WTC11 (cell line): ENCODE measurements around the gene CAD. TPM values are rescaled to one million over a fixed set of nuclear protein-coding genes. Genes with fewer than 3 reads are reported as not detected.

Experiments
- ATAC-seq: fragments of 200-7000 bp; cut with Tn5 transposase; 2 replicates; pipeline ENCODE4 v1.10.0; 2021; ENCODE audit warnings: mild to moderate bottlenecking, moderate library complexity
- CTCF ChIA-PET: fragments of 300-600 bp; sonication (Branson Sonifier 250); formaldehyde crosslinking; loops from one replicate; lab custom pipeline; 2021; ENCODE audit warnings: antibody characterized with exemption; lab: Charles Lee
- POLR2A ChIA-PET: fragments of 350-600 bp; sonication (Branson Sonifier 250); formaldehyde crosslinking; loops from one replicate; lab custom pipeline; 2021; ENCODE audit warnings: antibody characterized with exemption; lab: Charles Lee
- DNase-seq: peaks from one replicate; pipeline ENCODE4 v3.0.0; 2021; ENCODE audit warnings: low spot score
- H3K27ac Mint-ChIP-seq: 2 replicates; pipeline ENCODE4 v1.8.0; 2021; ENCODE audit warnings: mixed read lengths
- H3K27me3 Mint-ChIP-seq: 2 replicates; pipeline ENCODE4 v1.8.0; 2021; ENCODE audit warnings: low read depth, mild to moderate bottlenecking, moderate library complexity, mixed read lengths
- H3K36me3 Mint-ChIP-seq: 2 replicates; pipeline ENCODE4 v1.8.0; 2021; ENCODE audit warnings: mixed read lengths
- H3K4me1 Mint-ChIP-seq: 2 replicates; pipeline ENCODE4 v1.8.0; 2022; ENCODE audit warnings: mixed read lengths
- H3K4me3 Mint-ChIP-seq: 2 replicates; pipeline ENCODE4 v1.8.0; 2021; ENCODE audit warnings: mild to moderate bottlenecking, moderate library complexity, mixed read lengths
- H3K9me3 Mint-ChIP-seq: 2 replicates; pipeline ENCODE4 v1.8.0; 2021; ENCODE audit warnings: mixed read lengths
- ATF6 ChIP-seq: sonication (generic); formaldehyde crosslinking; IDR thresholded peaks from 2 replicates; pipeline ENCODE4 v1.8.1; 2023; ENCODE audit warnings: mild to moderate bottlenecking, missing genetic modification reagents
- CREB1 ChIP-seq: sonication (generic); formaldehyde crosslinking; IDR thresholded peaks from 2 replicates; pipeline ENCODE4 v1.8.0; 2023; ENCODE audit warnings: mild to moderate bottlenecking, missing genetic modification reagents
- CREM ChIP-seq: sonication (generic); formaldehyde crosslinking; IDR thresholded peaks from 2 replicates; pipeline ENCODE4 v1.8.1; 2022; ENCODE audit warnings: mild to moderate bottlenecking, missing genetic modification reagents, moderate library complexity
- ETV6 ChIP-seq: sonication (generic); formaldehyde crosslinking; IDR thresholded peaks from 2 replicates; pipeline ENCODE4 v1.8.1; 2022; ENCODE audit warnings: mild to moderate bottlenecking, missing genetic modification reagents
- FOXK1 ChIP-seq: sonication (generic); formaldehyde crosslinking; IDR thresholded peaks from 2 replicates; pipeline ENCODE4 v1.8.0; 2022; ENCODE audit warnings: mild to moderate bottlenecking, moderate library complexity, missing genetic modification reagents
- FOXP1 ChIP-seq: sonication (generic); formaldehyde crosslinking; IDR thresholded peaks from 2 replicates; pipeline ENCODE4 v1.8.0; 2022; ENCODE audit warnings: missing genetic modification reagents, mild to moderate bottlenecking, moderate library complexity, borderline replicate concordance
- IRF2 ChIP-seq: sonication (generic); formaldehyde crosslinking; IDR thresholded peaks from 2 replicates; pipeline ENCODE4 v1.8.0; 2022; ENCODE audit warnings: low read depth, missing genetic modification reagents, borderline replicate concordance
- NFE2L1 ChIP-seq: sonication (generic); formaldehyde crosslinking; IDR thresholded peaks from 2 replicates; pipeline ENCODE4 v1.8.1; 2023; ENCODE audit warnings: missing genetic modification reagents
- NFYB ChIP-seq: sonication (generic); formaldehyde crosslinking; conservative IDR thresholded peaks from 2 replicates; pipeline ENCODE4 v1.8.0; 2022; ENCODE audit warnings: low read depth, missing genetic modification reagents
- PRRX2 ChIP-seq: fragments of 250-450 bp; sonication (Bioruptor Pico); IDR thresholded peaks from 2 replicates; pipeline ENCODE4 v1.8.0; 2021; ENCODE audit warnings: mild to moderate bottlenecking
- SP1 ChIP-seq: sonication (generic); formaldehyde crosslinking; conservative IDR thresholded peaks from 2 replicates; pipeline ENCODE4 v1.8.1; 2022; ENCODE audit warnings: missing genetic modification reagents
- TCF7 ChIP-seq: sonication (generic); formaldehyde crosslinking; IDR thresholded peaks from 2 replicates; pipeline ENCODE4 v1.8.0; 2022; ENCODE audit warnings: mild to moderate bottlenecking, low read depth, missing genetic modification reagents, moderate library complexity
- ZBTB21 ChIP-seq: sonication (generic); formaldehyde crosslinking; IDR thresholded peaks from 2 replicates; pipeline ENCODE4 v1.8.1; 2023; ENCODE audit warnings: mild to moderate bottlenecking, missing genetic modification reagents, borderline replicate concordance
- ZNF121 ChIP-seq: sonication (generic); formaldehyde crosslinking; IDR thresholded peaks from 2 replicates; pipeline ENCODE4 v1.8.0; 2023; ENCODE audit warnings: missing genetic modification reagents
- ZNF317 ChIP-seq: sonication (generic); formaldehyde crosslinking; IDR thresholded peaks from 2 replicates; pipeline ENCODE4 v1.8.1; 2023; ENCODE audit warnings: low read depth, mild to moderate bottlenecking, moderate library complexity, missing genetic modification reagents, borderline replicate concordance
- ZNF416 ChIP-seq: fragments of 250-450 bp; sonication (Bioruptor Pico); IDR thresholded peaks from 2 replicates; pipeline ENCODE4 v1.9.0; 2021; ENCODE audit warnings: mild to moderate bottlenecking, inconsistent platforms
- ZNF423 ChIP-seq: fragments of 250-450 bp; sonication (Bioruptor Pico); IDR thresholded peaks from 2 replicates; pipeline ENCODE4 v2.1.2; 2022; ENCODE audit warnings: mild to moderate bottlenecking, moderate library complexity
- ZSCAN18 ChIP-seq: fragments of 250-450 bp; sonication (Bioruptor Pico); IDR thresholded peaks from 2 replicates; pipeline ENCODE4 v2.1.2; 2022; ENCODE audit warnings: mild to moderate bottlenecking, moderate library complexity
- total RNA-seq: library from RNA; stranded (reverse); gene quantifications from 3 replicates; pipeline ENCODE4 v1.2.3, GENCODE V29; 2021
- TF ChIP-seq, protein P1 (sequence below): sonication (generic); formaldehyde crosslinking; IDR thresholded peaks from 2 replicates; pipeline ENCODE4 v1.8.0; 2023; ENCODE audit warnings: mild to moderate bottlenecking, missing genetic modification reagents
- TF ChIP-seq, protein P2 (sequence below): fragments of 250-450 bp; sonication (Bioruptor Pico); IDR thresholded peaks from 2 replicates; pipeline ENCODE4 v1.8.0; 2021; ENCODE audit warnings: mild to moderate bottlenecking
- TF ChIP-seq, protein P3 (sequence below): sonication (generic); formaldehyde crosslinking; IDR thresholded peaks from 2 replicates; pipeline ENCODE4 v1.8.0; 2022; ENCODE audit warnings: mild to moderate bottlenecking, missing genetic modification reagents
- TF ChIP-seq, protein P4 (sequence below): fragments of 250-450 bp; sonication (Bioruptor Pico); conservative IDR thresholded peaks from 2 replicates; pipeline ENCODE4 v1.9.0; 2021; ENCODE audit warnings: mild to moderate bottlenecking

Gene CAD
- total RNA-seq, 1 experiment from 2014 or later: 178 TPM

GRCh38 chr2:27182346-27182745 is 34.8 kb upstream of the CAD start:
- H3K9me3 Mint-ChIP-seq: 0 out of 2 replicates have a peak, but pooled peaks cover 5% of the 10 kb centered on the region
- H3K4me1 Mint-ChIP-seq: no peaks in the 10 kb centered on the region
- H3K36me3 Mint-ChIP-seq: no peaks in the 10 kb centered on the region
- DNase-seq (no peak), ATAC-seq (no peak)
- no peak overlapping the region for H3K27ac Mint-ChIP-seq
- no peak overlapping the region for H3K4me3 Mint-ChIP-seq
- ChIA-PET POLR2A (no interaction called here), CTCF (interaction anchor here (1.3 to 1.4 kb wide), 3 partner anchors 9 to 49 kb away, joined by 4 to 7 read pairs (median 4); no protein-coding TSS in a partner anchor)
- TF ChIP-seq, protein P1, sequence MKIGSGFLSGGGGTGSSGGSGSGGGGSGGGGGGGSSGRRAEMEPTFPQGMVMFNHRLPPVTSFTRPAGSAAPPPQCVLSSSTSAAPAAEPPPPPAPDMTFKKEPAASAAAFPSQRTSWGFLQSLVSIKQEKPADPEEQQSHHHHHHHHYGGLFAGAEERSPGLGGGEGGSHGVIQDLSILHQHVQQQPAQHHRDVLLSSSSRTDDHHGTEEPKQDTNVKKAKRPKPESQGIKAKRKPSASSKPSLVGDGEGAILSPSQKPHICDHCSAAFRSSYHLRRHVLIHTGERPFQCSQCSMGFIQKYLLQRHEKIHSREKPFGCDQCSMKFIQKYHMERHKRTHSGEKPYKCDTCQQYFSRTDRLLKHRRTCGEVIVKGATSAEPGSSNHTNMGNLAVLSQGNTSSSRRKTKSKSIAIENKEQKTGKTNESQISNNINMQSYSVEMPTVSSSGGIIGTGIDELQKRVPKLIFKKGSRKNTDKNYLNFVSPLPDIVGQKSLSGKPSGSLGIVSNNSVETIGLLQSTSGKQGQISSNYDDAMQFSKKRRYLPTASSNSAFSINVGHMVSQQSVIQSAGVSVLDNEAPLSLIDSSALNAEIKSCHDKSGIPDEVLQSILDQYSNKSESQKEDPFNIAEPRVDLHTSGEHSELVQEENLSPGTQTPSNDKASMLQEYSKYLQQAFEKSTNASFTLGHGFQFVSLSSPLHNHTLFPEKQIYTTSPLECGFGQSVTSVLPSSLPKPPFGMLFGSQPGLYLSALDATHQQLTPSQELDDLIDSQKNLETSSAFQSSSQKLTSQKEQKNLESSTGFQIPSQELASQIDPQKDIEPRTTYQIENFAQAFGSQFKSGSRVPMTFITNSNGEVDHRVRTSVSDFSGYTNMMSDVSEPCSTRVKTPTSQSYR: no peak
- TF ChIP-seq, protein P2, sequence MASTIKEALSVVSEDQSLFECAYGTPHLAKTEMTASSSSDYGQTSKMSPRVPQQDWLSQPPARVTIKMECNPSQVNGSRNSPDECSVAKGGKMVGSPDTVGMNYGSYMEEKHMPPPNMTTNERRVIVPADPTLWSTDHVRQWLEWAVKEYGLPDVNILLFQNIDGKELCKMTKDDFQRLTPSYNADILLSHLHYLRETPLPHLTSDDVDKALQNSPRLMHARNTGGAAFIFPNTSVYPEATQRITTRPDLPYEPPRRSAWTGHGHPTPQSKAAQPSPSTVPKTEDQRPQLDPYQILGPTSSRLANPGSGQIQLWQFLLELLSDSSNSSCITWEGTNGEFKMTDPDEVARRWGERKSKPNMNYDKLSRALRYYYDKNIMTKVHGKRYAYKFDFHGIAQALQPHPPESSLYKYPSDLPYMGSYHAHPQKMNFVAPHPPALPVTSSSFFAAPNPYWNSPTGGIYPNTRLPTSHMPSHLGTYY (CRISPR knock-in tag): no peak
- TF ChIP-seq, protein P3, sequence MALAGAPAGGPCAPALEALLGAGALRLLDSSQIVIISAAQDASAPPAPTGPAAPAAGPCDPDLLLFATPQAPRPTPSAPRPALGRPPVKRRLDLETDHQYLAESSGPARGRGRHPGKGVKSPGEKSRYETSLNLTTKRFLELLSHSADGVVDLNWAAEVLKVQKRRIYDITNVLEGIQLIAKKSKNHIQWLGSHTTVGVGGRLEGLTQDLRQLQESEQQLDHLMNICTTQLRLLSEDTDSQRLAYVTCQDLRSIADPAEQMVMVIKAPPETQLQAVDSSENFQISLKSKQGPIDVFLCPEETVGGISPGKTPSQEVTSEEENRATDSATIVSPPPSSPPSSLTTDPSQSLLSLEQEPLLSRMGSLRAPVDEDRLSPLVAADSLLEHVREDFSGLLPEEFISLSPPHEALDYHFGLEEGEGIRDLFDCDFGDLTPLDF (CRISPR knock-in tag): no peak
- no peak for TF ChIP-seq PRRX2 (CRISPR knock-in tag)
- no peak for TF ChIP-seq CREM (CRISPR knock-in tag)
- TF ChIP-seq ZNF416 (CRISPR knock-in tag): no peak
- TF ChIP-seq SP1: no peak
- TF ChIP-seq ZNF423 (CRISPR knock-in tag): no peak
- TF ChIP-seq ZBTB21 (CRISPR knock-in tag): no peak
- TF ChIP-seq ETV6 (CRISPR knock-in tag): no peak
- TF ChIP-seq FOXK1 (CRISPR knock-in tag): no peak
- no peak for TF ChIP-seq FOXP1 (CRISPR knock-in tag)
- no peak for TF ChIP-seq CREB1 (CRISPR knock-in tag)
- TF ChIP-seq ATF6 (CRISPR knock-in tag): no peak
- H3K27me3 Mint-ChIP-seq: peaks cover 6% of the 10 kb centered on the region

- Mint-ChIP-seq H3K36me3 (no peaks in the 10 kb centered on the region), H3K4me1 (no peaks in the 10 kb centered on the region), H3K9me3 (0 out of 2 replicates have a peak, but pooled peaks cover 5% of the 10 kb centered on the region), H3K27ac (no peak overlapping the region), H3K4me3 (no peak overlapping the region), H3K27me3 (peaks cover 6% of the 10 kb centered on the region)
- POLR2A ChIA-PET: no interaction called here
- CTCF ChIA-PET: interaction anchor here (4.1 kb wide), 1 partner anchor 14 kb away, joined by 19 read pairs; no protein-coding TSS in a partner anchor
- no peak for TF ChIP-seq ZSCAN18 (CRISPR knock-in tag)
- TF ChIP-seq, protein P4, sequence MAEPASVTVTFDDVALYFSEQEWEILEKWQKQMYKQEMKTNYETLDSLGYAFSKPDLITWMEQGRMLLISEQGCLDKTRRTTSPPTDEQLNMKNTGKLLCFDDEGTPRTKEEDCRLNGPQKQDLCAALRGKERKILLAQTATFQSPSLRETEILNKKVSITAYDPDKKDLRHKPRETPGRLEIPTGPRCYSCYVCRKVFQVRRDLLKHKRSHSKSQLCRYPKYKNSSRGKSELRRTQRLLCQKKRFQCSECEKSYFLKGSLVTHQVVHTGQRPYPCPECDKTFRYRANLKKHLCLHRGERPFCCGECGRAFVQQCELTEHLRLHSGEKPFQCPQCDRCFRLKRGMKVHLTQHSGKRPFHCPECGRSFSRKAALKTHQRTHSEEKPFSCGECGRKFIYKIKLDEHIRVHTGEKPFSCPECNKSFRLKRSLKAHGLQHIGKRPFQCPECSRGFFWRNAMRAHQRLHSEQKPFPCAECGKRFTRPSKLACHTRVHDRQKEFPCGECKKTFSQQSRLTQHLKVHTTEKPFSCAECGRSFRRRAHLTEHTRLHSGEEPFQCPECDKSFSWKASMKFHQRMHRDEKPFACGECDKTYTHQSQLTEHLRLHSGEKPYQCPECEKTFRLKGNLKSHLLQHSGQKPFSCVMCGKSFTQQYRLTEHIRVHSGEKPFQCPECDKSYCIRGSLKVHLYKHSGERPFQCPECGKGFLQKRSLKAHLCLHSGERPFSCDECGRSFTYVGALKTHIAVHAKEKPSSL (CRISPR knock-in tag): no peak
- TF ChIP-seq NFE2L1 (CRISPR knock-in tag): no peak
- TF ChIP-seq IRF2: no peak
- TF ChIP-seq ZNF121 (CRISPR knock-in tag): no peak
- no peak for TF ChIP-seq TCF7 (CRISPR knock-in tag)
- no peak for TF ChIP-seq CREB1 (CRISPR knock-in tag)
- TF ChIP-seq, protein P1: no peak
- no peak for TF ChIP-seq ZNF317 (CRISPR knock-in tag)
- TF ChIP-seq ZNF416 (CRISPR knock-in tag): no peak
- TF ChIP-seq NFYB (CRISPR knock-in tag): no peak
- TF ChIP-seq SP1: no peak
- ATAC-seq: no peak
- DNase-seq: no peak
These were observed 33.1 kb upstream of the CAD start for GRCh38 chr2:27184115-27184514.
